DOHH2 (cell line): Measurements from ENCODE around the gene DDN.

Experiments used
- H3F3A ChIP-seq: fragments of 200-600 bp; sonication (generic), shearing (Covaris generic); 2 replicates; pipeline ENCODE4 v1.6.0; 2016; ENCODE audit warnings: antibody characterized with exemption, mild to moderate bottlenecking; ENCODE audit not compliant: control insufficient read depth, insufficient read depth
- H3K27ac ChIP-seq: fragments of 200-600 bp; sonication (generic); 2 replicates; pipeline ENCODE4 v1.5.1; 2014; ENCODE audit warnings: low read depth, mild to moderate bottlenecking, low read length, moderate library complexity
- H3K27me3 ChIP-seq: fragments of 200-600 bp; sonication (generic); 2 replicates; pipeline ENCODE4 v1.6.1; 2014; ENCODE audit warnings: mild to moderate bottlenecking, low read length, mixed read lengths; ENCODE audit not compliant: control insufficient read depth
- H3K36me3 ChIP-seq: fragments of 200-600 bp; sonication (generic); 2 replicates; pipeline ENCODE4 v1.6.1; 2014; ENCODE audit warnings: mild to moderate bottlenecking, low read length, moderate library complexity, mixed read lengths; ENCODE audit not compliant: control insufficient read depth
- H3K4me1 ChIP-seq: fragments of 200-600 bp; sonication (generic); 2 replicates; pipeline ENCODE4 v1.6.1; 2014; ENCODE audit warnings: mild to moderate bottlenecking, low read length, mixed read lengths; ENCODE audit not compliant: control insufficient read depth
- H3K4me2 ChIP-seq: fragments of 200-600 bp; sonication (generic); 2 replicates; pipeline ENCODE4 v1.6.0; 2014; ENCODE audit warnings: mild to moderate bottlenecking, low read length, moderate library complexity
- H3K4me3 ChIP-seq: fragments of 200-600 bp; sonication (generic); 2 replicates; pipeline ENCODE4 v1.5.1; 2014; ENCODE audit warnings: mild to moderate bottlenecking, low read length, mixed read lengths
- H3K79me2 ChIP-seq: fragments of 200-600 bp; sonication (generic); 2 replicates; pipeline ENCODE4 v1.6.1; 2014; ENCODE audit warnings: mild to moderate bottlenecking, low read length, mixed read lengths; ENCODE audit not compliant: control insufficient read depth
- H3K9me2 ChIP-seq: fragments of 200-600 bp; sonication (generic); replicated peaks from 2 replicates; pipeline ENCODE4 v1.6.1; 2014; ENCODE audit warnings: mild to moderate bottlenecking, low read length, mixed read lengths; ENCODE audit not compliant: control insufficient read depth
- H3K9me3 ChIP-seq: fragments of 200-600 bp; sonication (generic); 2 replicates; pipeline ENCODE4 v1.6.1; 2014; ENCODE audit warnings: antibody characterized with exemption, low read length, mixed read lengths; ENCODE audit not compliant: control insufficient read depth, insufficient read depth
- H4K20me1 ChIP-seq: fragments of 200-600 bp; sonication (generic); 2 replicates; pipeline ENCODE4 v1.6.0; 2014; ENCODE audit warnings: low read depth, mild to moderate bottlenecking, antibody characterized with exemption, low read length, moderate library complexity; ENCODE audit not compliant: control insufficient read depth, insufficient read depth
- EZH2phosphoT487 ChIP-seq: fragments of 200-600 bp; sonication (generic); IDR thresholded peaks from 2 replicates; pipeline ENCODE4 v1.6.1; 2017; ENCODE audit warnings: borderline replicate concordance, mild to moderate bottlenecking, antibody characterized with exemption, low read length, moderate library complexity, mixed read lengths
- TF ChIP-seq, protein P1 (sequence below): fragments of 200-600 bp; sonication (generic); IDR thresholded peaks from one replicate; pipeline ENCODE4 v1.5.1; 2014; ENCODE audit warnings: antibody characterized with exemption, mild to moderate bottlenecking, low read depth, low read length; ENCODE audit not compliant: poor library complexity, severe bottlenecking

The DDN gene

DNA sequence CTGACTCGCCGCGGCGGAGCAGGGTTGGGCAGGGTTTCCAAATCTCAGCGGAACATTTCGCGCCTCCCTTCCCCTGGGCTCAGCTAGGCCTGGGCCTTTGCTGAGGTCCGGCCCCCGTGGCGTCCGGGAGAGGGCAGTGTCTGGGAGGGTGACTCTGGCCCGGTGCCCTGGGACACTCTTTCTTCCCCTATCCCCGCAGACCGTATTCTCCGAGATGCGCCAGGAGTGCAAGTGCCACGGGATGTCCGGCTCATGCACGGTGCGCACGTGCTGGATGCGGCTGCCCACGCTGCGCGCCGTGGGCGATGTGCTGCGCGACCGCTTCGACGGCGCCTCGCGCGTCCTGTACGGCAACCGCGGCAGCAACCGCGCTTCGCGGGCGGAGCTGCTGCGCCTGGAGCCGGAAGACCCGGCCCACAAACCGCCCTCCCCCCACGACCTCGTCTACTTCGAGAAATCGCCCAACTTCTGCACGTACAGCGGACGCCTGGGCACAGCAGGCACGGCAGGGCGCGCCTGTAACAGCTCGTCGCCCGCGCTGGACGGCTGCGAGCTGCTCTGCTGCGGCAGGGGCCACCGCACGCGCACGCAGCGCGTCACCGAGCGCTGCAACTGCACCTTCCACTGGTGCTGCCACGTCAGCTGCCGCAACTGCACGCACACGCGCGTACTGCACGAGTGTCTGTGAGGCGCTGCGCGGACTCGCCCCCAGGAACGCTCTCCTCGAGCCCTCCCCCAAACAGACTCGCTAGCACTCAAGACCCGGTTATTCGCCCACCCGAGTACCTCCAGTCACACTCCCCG lies 18.0 kb downstream of the DDN start:
- no peaks in the 10 kb centered on the region for H4K20me1 ChIP-seq
- no peak overlapping the region for H3K27ac ChIP-seq
- no peaks in the 10 kb centered on the region for H3K79me2 ChIP-seq
- no peaks in the 10 kb centered on the region for H3K9me3 ChIP-seq
- peak overlapping the region; percentile 58 for H3K4me3 ChIP-seq
- peaks cover 41% of the 10 kb centered on the region for H3K4me1 ChIP-seq
- H3F3A ChIP-seq, result no peaks in the 10 kb centered on the region
- peaks cover 91% of the 10 kb centered on the region for H3K27me3 ChIP-seq
- H3K4me2 ChIP-seq, result peak overlapping the region; percentile 65
- H3K9me2 ChIP-seq, result no peaks in the 10 kb centered on the region
- TF ChIP-seq EZH2phosphoT487, result no peak
- no peaks in the 10 kb centered on the region for H3K36me3 ChIP-seq

DNA sequence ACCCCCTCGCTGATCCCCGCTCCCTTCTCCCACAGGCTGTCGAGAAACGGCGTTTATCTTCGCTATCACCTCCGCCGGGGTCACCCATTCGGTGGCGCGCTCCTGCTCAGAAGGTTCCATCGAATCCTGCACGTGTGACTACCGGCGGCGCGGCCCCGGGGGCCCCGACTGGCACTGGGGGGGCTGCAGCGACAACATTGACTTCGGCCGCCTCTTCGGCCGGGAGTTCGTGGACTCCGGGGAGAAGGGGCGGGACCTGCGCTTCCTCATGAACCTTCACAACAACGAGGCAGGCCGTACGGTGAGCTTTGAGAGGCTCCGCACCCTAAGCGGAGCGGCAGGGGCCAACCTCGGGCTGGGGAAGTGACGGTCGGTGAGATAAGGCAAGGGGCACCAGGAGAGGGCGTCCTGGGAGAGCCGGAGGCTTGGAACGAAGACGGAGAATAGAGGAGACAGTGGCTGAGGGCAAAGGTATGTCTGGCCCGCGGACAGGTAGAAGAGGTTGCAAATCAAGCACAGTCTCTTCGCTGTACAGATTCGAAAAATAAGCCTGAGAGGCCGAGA lies 18.7 kb downstream of the DDN start:
- no peak; the same call in 1 of the 2 replicates for TF ChIP-seq EZH2phosphoT487
- TF ChIP-seq, protein P1, sequence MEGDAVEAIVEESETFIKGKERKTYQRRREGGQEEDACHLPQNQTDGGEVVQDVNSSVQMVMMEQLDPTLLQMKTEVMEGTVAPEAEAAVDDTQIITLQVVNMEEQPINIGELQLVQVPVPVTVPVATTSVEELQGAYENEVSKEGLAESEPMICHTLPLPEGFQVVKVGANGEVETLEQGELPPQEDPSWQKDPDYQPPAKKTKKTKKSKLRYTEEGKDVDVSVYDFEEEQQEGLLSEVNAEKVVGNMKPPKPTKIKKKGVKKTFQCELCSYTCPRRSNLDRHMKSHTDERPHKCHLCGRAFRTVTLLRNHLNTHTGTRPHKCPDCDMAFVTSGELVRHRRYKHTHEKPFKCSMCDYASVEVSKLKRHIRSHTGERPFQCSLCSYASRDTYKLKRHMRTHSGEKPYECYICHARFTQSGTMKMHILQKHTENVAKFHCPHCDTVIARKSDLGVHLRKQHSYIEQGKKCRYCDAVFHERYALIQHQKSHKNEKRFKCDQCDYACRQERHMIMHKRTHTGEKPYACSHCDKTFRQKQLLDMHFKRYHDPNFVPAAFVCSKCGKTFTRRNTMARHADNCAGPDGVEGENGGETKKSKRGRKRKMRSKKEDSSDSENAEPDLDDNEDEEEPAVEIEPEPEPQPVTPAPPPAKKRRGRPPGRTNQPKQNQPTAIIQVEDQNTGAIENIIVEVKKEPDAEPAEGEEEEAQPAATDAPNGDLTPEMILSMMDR, result peak; percentile 34
- Histone ChIP-seq H3K27ac (no peak overlapping the region), H3K4me3 (peak overlapping the region; percentile 58), H3K9me2 (no peaks in the 10 kb centered on the region), H3K27me3 (peaks cover 85% of the 10 kb centered on the region), H3K79me2 (no peaks in the 10 kb centered on the region), H3K9me3 (no peaks in the 10 kb centered on the region), H4K20me1 (no peaks in the 10 kb centered on the region), H3K36me3 (no peaks in the 10 kb centered on the region), H3K4me2 (peak overlapping the region; percentile 65), H3F3A (no peaks in the 10 kb centered on the region), H3K4me1 (peaks cover 41% of the 10 kb centered on the region)

DNA sequence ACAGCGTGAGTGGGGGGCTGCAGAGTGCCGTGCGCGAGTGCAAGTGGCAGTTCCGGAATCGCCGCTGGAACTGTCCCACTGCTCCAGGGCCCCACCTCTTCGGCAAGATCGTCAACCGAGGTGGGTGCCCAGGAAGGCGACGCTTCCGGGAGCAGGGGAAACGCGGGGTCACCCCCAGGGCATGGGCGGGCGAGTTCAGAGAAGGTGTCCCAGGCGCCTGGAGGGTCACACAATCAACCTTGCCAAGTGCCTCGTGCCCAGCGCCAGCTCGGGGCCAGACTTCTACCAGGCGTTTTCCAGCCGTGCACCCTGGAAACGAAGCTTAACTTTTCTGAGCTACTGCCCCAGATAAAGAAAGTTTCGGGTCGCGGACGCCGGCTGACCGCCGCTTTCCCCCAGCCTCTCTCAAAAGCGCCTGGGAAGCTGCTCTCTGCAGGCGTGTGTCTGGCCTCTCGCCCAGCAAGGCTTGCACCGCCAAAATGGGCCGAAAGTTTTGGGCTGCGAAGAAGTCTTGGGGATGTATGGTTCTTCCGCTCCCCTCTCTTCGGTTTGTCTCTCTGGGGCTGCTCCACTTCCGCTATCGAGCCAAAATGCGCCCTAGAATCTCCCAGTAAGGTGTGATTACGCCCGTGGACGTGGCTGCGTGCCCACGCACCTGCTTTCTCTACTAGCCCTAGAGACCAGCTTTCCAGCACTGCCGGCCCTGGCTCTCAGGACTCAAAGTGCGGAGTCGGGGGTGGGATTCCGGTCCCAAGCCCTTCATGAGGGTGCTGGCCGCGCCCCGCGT lies 19.4 kb downstream of the DDN start:
- H4K20me1 ChIP-seq, result no peaks in the 10 kb centered on the region
- H3K27me3 ChIP-seq, result peaks cover 78% of the 10 kb centered on the region
- H3K36me3 ChIP-seq, result no peaks in the 10 kb centered on the region
- peak overlapping the region; percentile 65 for H3K4me2 ChIP-seq
- no peaks in the 10 kb centered on the region for H3K79me2 ChIP-seq
- no peaks in the 10 kb centered on the region for H3K9me3 ChIP-seq
- no peaks in the 10 kb centered on the region for H3K9me2 ChIP-seq
- no peak overlapping the region for H3K27ac ChIP-seq
- H3K4me1 ChIP-seq, result peaks cover 41% of the 10 kb centered on the region
- H3K4me3 ChIP-seq, result peak overlapping the region; percentile 58
- peak; percentile 62; the same call in 1 of the 2 replicates for TF ChIP-seq EZH2phosphoT487
- TF ChIP-seq, protein P1, result no peak
- H3F3A ChIP-seq, result no peaks in the 10 kb centered on the region
